Progenitor cell of endocrine pancreas (in vitro differentiated cells): ENCODE measurements around the gene NRXN2. TPM values are rescaled to one million over a fixed set of nuclear protein-coding genes. Genes with fewer than 3 reads are reported as not detected.

Source experiments
- DNase-seq: peaks from one replicate; pipeline ENCODE4 v3.0.0; 2021; ENCODE audit warnings: low spot score; ENCODE audit not compliant: unreplicated experiment
- H3K27ac Mint-ChIP-seq: 2 replicates; pipeline ENCODE4 v1.8.0; 2021; ENCODE audit warnings: mild to moderate bottlenecking, moderate library complexity, mixed read lengths
- H3K27me3 Mint-ChIP-seq: 2 replicates; pipeline ENCODE4 v1.8.0; 2021; ENCODE audit warnings: mixed read lengths
- H3K36me3 Mint-ChIP-seq: 2 replicates; pipeline ENCODE4 v1.8.0; 2022; ENCODE audit warnings: mixed read lengths; ENCODE audit not compliant: insufficient read depth
- H3K4me1 Mint-ChIP-seq: 2 replicates; pipeline ENCODE4 v1.8.0; 2021; ENCODE audit warnings: low read depth, mixed read lengths
- H3K4me3 Mint-ChIP-seq: 2 replicates; pipeline ENCODE4 v1.8.0; 2021; ENCODE audit warnings: low read depth, mild to moderate bottlenecking, moderate library complexity, mixed read lengths
- H3K9me3 Mint-ChIP-seq: 2 replicates; pipeline ENCODE4 v1.8.0; 2021; ENCODE audit warnings: low read depth, mixed read lengths
- CTCF ChIP-seq: fragments of 200-600 bp; sonication (generic); IDR thresholded peaks from one replicate; pipeline ENCODE4 v1.5.0; 2021; ENCODE audit warnings: antibody characterized with exemption, mild to moderate bottlenecking; ENCODE audit not compliant: unreplicated experiment
- total RNA-seq: library from RNA; stranded (reverse); gene quantifications from 2 replicates; pipeline ENCODE4 v1.2.1, GENCODE V29; 2021

Gene NRXN2
- total RNA-seq, 1 donor from 2014 or later = 0.17 TPM

DNA sequence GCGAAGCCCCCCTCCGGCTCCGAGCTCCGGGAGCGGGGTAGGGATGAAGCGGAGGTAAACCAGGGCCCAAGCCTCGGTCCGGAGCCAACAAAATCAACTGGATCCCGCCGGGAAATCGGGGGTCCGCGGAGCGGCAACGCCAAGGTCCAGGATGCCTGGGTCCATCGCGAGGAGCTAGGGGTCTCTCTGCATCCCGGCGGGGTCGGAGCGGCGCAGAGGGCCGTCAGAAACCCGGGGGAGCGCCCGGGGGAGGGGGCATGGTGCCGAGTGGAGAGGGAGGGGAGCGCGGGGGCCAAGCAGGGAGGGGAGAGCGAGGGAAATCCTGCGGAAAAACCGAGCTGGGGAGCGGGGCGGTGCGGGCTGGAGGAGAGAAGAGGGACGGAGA lies 80.1 kb downstream of the NRXN2 start:
- H3K4me3 Mint-ChIP-seq = no peak overlapping the region
- peaks cover 42% of the 10 kb centered on the region for H3K27me3 Mint-ChIP-seq
- no peak overlapping the region for H3K27ac Mint-ChIP-seq
- H3K9me3 Mint-ChIP-seq = no peaks in the 10 kb centered on the region
- no peak for DNase-seq
- TF ChIP-seq CTCF = no peak
- no peaks in the 10 kb centered on the region for H3K36me3 Mint-ChIP-seq
- peaks cover 7% of the 10 kb centered on the region for H3K4me1 Mint-ChIP-seq

DNA sequence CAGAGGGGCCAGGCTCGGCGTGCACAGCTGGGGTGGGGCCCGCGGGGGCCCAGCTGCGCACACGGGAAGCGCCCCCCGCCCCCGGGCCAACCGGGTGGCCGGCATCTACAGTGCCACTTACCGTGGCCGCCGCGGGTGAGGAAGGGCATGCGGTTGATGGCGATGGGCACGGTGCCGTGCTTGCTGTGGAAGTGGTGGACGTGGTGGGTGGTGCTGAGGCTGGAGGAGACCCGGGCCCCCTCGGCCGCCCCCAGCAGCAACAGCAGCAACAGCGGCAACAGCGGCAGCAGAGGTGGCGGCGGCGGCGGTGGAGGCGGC lies 80.6 kb downstream of the NRXN2 start:
- Mint-ChIP-seq H3K9me3 (no peaks in the 10 kb centered on the region), H3K27me3 (peaks cover 37% of the 10 kb centered on the region)

GRCh38 chr11:64641596-64642417 lies 81.2 kb downstream of the NRXN2 start:
- Mint-ChIP-seq H3K4me3 (no peak overlapping the region), H3K36me3 (no peaks in the 10 kb centered on the region), H3K27ac (no peak overlapping the region), H3K4me1 (peaks cover 7% of the 10 kb centered on the region), H3K27me3 (peaks cover 31% of the 10 kb centered on the region), H3K9me3 (no peaks in the 10 kb centered on the region)
- no peak for TF ChIP-seq CTCF
- no peak for DNase-seq

More for the DNA sequence above, 80.6 kb downstream of the NRXN2 start:
- no peaks in the 10 kb centered on the region for H3K36me3 Mint-ChIP-seq
- DNase-seq = no peak
- H3K4me1 Mint-ChIP-seq = peaks cover 7% of the 10 kb centered on the region
- TF ChIP-seq CTCF = no peak
- H3K4me3 Mint-ChIP-seq = no peak overlapping the region
- no peak overlapping the region for H3K27ac Mint-ChIP-seq

GRCh38 chr11:64639885-64640284 lies 83.1 kb downstream of the NRXN2 start:
- no peaks in the 10 kb centered on the region for H3K36me3 Mint-ChIP-seq
- no peak overlapping the region for H3K4me3 Mint-ChIP-seq
- TF ChIP-seq CTCF = no peak
- H3K27ac Mint-ChIP-seq = no peak overlapping the region
- DNase-seq = no peak
- peaks cover 3% of the 10 kb centered on the region for H3K4me1 Mint-ChIP-seq
- H3K27me3 Mint-ChIP-seq = peaks cover 27% of the 10 kb centered on the region
- H3K9me3 Mint-ChIP-seq = no peaks in the 10 kb centered on the region

DNA sequence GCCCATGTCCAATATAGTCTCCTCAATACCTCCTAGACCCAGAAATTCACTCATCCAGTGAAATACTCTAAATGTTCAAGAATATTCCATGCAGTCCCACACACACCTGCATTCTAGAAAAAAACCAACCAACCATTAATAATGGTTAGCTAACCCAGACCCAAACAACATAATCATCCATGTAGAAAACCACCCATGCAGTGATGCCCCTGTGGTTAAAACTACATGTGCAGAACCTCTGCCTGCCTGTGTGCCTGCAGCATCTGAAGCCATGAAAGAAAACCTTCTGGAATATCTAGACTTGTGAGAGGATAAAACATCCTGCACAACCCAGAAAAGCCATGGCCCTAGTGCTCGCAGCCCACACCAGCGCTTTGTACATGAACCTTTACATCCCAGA lies 84.2 kb downstream of the NRXN2 start:
- Mint-ChIP-seq H3K4me3 (no peak overlapping the region), H3K4me1 (peaks cover under 1% of the 10 kb centered on the region)
- no peak for DNase-seq

More for the DNA sequence above, 84.2 kb downstream of the NRXN2 start:
- TF ChIP-seq CTCF = no peak
- no peak overlapping the region for H3K27ac Mint-ChIP-seq
- H3K36me3 Mint-ChIP-seq = no peaks in the 10 kb centered on the region
- peaks cover 27% of the 10 kb centered on the region for H3K27me3 Mint-ChIP-seq
- no peaks in the 10 kb centered on the region for H3K9me3 Mint-ChIP-seq
